ENCODE data around the gene NDST3. TPM values are rescaled to one million over a fixed set of nuclear protein-coding genes. Genes with fewer than 3 reads are reported as not detected.
"Not testable (repeated sequence)": the region's sequence is repeated elsewhere in the genome, so short reads cannot be mapped to it uniquely, and the experiment has no call there.

The NDST3 gene
- total RNA-seq, 1 experiment from 2014 or later: 0.59 TPM

DNA sequence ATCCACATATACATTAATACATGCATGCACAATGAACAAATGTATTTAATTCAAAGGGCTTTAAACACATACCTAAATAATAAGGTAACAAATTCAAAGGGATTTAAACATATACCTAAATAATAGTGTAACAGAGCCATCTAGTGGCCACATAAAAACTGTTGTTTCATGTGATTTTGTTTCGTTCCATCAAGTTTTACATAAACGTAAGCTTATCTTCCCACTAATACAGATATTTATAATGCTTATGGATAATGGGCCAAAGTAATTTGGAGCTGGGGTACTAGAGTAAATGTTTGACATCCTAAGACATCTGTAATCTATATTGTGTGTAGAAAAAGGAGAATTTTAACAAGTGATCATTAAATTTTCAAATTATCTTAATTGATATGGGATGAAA lies 236.2 kb downstream of the NDST3 start:
- peak; percentile 26 for DNase-seq (ENCODE audit: low read depth)

GRCh38 chr4:118271788-118272187 lies 237.5 kb downstream of the NDST3 start:
- no peak for DNase-seq (ENCODE audit: low read depth)

- DNase-seq (ENCODE audit: low read depth): no peak
Measured at GRCh38 chr4:118273642-118274041, 239.4 kb downstream of the NDST3 start.

DNA sequence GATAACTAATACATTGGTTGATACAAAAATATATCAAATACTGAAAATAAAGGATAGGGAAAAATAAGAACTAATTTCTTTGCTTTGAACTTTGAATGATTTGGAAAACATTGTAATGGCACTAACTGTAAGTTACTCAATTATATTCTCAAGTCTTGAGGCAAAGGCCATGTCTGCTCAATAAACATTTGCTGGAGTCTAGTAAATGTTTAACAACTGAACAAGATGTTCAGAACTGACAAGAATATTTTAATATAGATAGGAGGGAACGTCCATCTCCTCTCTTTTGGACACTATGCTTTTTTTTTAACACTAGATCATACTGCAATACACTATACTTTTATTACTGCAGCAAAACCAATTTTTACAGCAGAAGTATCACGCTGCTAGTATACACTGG lies 242.3 kb downstream of the NDST3 start:
- DNase-seq (ENCODE audit: low read depth): no peak

GRCh38 chr4:118277243-118277642 lies 243.0 kb downstream of the NDST3 start:
- no peak for DNase-seq (ENCODE audit: low read depth)

DNA sequence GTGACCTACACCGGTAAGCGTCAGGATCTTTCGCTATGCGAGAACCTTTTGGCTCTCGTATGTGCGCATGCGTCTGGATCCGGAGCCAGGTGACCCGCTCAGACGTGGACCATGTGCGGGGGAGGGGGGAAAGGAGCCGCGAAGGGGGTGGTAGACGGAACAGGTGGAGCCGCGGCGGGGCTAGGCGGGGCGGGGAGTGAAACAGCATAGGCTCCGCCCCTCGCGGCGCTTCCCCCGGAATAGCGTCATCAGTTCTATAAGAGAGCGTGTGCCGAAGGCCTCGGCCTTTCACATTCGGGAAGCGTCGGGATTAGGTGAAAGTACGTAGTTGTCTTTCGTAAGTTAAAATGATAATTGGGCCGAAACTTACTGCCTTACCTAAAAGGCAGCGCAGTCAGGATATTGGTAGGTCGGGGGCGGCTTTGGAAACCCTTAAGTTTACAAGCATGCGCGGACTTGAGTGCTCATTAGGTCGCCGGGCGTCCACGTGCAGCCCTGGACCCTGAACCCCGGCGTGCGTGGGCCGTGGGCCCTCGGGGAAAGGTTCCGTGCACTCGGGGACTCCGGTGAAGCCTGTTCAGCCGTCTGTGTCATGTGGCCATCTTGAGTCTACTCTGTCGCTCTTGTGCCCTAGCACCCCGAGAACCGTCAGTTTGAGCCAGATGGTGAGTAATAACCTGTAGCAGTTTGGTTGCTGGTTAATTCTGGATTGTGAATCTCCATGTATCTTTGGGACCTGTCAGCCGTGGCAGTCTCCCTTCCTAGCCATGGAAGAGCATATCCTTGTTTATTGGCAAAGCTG lies 244.4 kb downstream of the NDST3 start:
- peak; percentile 91 for DNase-seq (ENCODE audit: low read depth)

GRCh38 chr4:118279328-118279727 lies 245.0 kb downstream of the NDST3 start:
- no peak for DNase-seq (ENCODE audit: low read depth)

DNA sequence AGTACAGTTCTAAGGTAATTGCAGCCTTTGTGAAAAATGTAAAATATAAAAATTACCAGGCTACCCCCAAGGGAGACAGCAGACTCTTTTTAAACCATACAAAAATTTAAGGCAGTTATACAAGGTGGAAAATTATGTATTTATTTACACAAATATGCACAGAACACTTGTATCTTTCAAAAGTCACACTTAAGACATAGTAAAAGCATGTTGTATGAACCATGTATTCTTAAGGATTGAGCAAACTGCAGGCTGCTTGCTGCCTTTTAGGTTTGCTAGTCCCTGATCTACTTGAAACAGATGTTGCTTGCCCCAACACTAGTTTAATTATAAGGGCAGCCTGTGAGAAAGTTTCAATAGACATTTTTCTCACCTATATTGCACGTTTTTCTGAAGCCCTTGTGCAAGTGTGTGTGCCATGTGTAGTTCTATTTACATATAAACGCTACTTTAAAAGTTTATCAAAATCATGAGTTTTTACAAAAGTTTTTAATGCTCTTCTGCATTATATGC lies 245.7 kb downstream of the NDST3 start:
- DNase-seq (ENCODE audit: low read depth): peak; percentile 5

- peak; percentile 77 for DNase-seq (ENCODE audit: low read depth)
Measured at GRCh38 chr4:118280501-118281218, 246.4 kb downstream of the NDST3 start.

- DNase-seq (ENCODE audit: low read depth): peak; percentile 67
Measured at GRCh38 chr4:118281611-118282442, 247.5 kb downstream of the NDST3 start.

DNA sequence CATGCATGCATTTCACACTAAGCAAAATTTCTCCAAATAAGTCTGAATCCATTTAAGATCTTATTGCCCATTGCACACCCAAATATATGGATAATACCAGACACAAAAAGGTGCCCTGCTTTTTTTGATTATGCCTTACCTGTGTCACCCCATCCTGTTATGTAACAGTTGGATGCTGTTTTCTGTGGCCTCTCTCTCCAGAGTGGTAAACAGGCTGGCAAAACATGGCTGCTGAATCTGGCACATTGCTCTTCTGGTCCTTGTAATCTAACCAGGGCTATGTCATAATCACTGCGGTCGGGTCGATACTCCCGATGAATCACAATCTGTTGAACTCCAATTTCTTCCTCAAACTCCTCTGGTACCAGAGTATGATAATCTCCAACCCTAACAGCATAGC lies 248.4 kb downstream of the NDST3 start:
- DNase-seq (ENCODE audit: low read depth): peak; percentile 78

GRCh38 chr4:118284169-118284568 lies 249.9 kb downstream of the NDST3 start:
- no peak for DNase-seq (ENCODE audit: low read depth)

DNA sequence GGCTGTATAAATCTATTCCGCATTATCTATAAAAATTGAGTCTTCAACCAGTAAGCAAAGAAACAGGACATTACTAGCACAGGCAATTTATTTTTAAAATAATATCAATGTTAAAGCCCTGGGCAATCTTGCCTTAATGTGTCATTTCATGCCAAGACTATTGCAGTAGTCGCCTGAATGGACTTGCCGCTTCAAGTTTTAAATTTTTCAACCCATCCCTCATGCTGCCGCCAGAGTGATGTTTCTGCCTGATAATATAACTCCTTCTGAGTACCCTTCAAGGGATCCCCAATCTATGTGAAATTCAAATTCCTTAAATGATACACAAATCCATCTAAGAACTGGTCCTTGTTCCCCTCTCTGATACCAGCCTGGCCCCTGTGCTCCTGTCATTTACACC lies 251.6 kb downstream of the NDST3 start:
- DNase-seq (ENCODE audit: low read depth): no peak

DNA sequence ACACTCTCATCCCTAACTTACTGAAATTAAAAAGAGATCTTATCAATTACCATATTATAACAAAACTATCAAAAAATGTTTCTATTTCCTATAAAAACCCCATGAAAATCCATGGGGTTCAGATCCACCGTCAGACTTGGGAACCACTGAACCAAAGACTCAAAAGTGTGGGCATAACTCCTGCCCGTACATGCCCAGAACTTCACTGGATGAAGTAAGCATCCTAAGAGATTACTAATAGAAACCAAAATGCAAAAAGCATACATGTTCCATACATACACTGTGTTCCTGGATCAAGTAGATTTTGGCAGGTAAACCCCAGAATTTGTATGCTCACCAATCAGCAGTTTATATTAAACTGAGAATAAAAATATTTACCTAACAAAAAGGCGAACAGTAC lies 252.4 kb downstream of the NDST3 start:
- no peak for DNase-seq (ENCODE audit: low read depth)

DNA sequence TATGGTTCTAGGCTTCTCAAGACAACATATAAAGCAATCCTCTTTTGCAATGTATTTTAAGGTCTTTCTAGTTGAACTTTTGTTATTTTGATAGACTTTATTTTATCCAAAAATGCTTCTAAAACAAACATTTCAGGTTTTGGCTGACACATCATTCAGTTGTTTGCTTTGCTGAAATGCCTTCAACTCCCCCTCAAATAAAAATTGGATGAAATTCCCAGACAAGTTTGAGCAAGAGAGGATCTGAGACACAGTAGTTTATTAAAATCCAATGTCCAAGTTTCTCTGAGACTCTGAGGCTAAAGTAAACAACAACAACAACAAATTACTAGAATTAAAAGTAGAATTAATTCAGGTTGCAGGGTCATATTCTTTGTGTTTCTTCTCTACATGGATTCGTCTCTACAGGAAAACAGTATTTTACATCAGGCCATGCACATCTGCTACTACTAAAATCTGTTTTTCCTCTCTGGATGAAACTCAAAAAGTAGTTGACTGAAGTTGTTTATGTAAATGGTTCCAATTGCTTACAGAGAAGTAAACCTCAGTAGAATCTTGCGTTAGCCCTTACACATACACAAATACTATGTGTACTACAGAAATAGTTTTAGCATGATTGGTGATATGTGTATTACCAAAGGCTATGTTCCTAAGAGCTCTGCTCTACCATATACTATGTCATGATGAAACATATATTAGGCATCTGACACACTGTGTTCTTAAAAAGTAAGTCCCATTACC lies 253.6 kb downstream of the NDST3 start:
- no peak for DNase-seq (ENCODE audit: low read depth)

GRCh38 chr4:118289794-118290193 lies 255.5 kb downstream of the NDST3 start:
- DNase-seq (ENCODE audit: low read depth): no peak

GRCh38 chr4:118290951-118291350 lies 256.7 kb downstream of the NDST3 start:
- peak; percentile 11 for DNase-seq (ENCODE audit: low read depth)

DNA sequence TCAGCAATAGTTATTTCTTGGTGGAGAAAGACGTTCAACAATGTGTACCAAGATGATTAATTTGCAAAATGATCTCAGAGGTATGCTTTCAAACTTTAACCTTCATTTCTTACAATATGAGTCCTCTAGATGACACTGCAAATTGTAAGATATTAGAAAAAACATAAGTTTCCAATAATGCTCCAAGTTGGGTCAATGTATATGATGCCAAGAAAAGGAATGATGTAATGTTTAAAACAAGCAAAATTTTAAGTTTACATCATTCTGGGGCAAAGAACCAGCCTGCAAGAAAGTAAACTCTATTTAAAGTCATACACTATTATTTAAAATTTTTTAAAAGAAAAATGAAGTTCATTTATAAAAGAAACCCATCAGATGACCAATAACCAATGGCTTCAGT lies 262.4 kb downstream of the NDST3 start:
- no peak for DNase-seq (ENCODE audit: low read depth)

GRCh38 chr4:118299619-118300018 lies 265.3 kb downstream of the NDST3 start:
- DNase-seq (ENCODE audit: low read depth): not testable (repeated sequence)

- no peak for DNase-seq (ENCODE audit: low read depth)
Measured at GRCh38 chr4:118307643-118308042, 273.4 kb downstream of the NDST3 start.

Measured in HT1080 (cell line).